ENCODE measurements around the gene AZGP1.
A peak's percentile ranks its signal among the peaks of the same experiment; 100 is the strongest.
"Not testable (repeated sequence)": the region's sequence is repeated elsewhere in the genome, so short reads cannot be mapped to it uniquely, and the experiment has no call there.

The AZGP1 gene

GRCh38 chr7:99947608-99948007 is 28.2 kb downstream of the AZGP1 start:
- DNase-seq = no peak

GRCh38 chr7:99944497-99945070 is 31.2 kb downstream of the AZGP1 start:
- DNase-seq = no peak

DNA sequence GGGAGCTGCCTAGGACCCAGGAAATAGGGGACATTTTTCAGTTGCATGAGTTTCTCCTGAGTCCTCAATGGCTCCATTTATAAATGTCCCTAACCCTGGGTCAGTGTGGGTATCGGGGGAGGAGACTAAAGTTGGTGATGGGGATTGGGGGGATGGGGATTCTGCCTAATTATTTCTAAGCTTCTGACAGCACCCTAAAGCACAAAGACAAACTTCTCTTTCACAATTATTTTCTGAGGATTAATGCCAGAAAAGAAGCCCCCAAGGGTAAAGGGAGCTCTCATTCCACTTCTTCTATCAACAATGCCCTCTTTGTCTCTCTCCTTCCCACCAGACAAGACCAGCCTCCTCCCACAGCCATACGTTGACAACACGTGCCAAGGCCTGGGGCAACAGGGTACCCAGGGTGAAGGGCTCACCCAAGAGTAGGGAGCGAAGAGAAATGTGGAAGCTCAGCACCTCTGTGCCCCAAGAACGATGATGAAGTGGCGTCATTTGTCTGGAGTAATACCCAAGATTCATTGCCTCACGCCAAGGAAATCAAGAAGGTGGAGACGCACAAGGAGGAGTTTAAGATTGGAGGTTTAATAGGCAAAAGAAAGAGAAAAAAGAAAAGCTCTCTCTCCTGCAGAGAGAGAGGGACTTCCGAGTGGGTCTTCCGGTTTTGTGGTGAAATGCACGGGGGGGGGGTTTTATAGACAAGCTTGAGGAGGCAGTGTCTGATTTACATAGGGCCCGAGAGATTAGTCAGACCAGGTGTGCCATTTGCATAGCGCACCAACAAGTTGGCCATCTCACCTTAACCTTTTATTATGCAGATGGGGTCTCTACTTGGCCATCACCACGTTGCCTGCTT is 32.0 kb downstream of the AZGP1 start:
- DNase-seq = no peak

- no peak for DNase-seq
Measured at GRCh38 chr7:99938296-99938695, 37.5 kb downstream of the AZGP1 start.

- DNase-seq = not testable (repeated sequence)
Measured at GRCh38 chr7:99935009-99935408, 40.8 kb downstream of the AZGP1 start.

GRCh38 chr7:99930376-99930775 is 45.5 kb downstream of the AZGP1 start:
- no peak for DNase-seq

GRCh38 chr7:99929730-99930053 is 46.1 kb downstream of the AZGP1 start:
- no peak for DNase-seq

DNA sequence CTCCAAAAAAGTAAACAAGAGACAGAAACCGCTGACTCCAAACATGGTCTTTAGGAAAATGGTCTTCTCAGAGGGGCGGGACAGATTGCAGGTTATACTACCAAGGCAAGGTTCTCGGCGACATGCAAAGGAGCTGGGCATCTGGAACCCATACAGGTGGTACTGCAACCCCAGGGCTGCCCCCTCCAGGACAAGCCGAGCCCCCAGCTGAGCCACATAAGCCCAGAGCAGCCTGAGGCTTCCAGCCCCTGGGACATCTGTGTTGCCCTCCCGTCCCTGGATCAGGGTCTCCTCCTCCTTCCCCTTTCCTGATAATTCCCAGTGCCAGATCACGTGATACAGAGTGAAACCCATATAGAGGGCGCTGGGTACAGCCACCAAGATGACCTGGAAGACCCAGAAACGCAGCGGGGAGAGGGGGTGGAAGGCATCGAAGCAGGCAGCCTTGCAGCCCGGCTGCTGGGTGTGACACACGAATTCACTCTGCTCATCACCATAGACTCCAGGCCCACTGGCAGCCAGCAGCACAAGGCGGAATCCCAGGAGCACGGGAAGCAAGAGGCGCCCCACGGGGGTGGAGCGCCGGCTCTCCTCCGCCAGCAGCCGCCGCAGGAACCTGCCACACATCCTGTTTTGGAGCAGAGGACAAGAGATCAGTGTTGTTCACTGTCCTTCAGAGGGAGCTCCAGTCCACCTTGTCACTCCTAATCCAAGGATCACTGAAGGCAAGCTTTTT is 46.7 kb downstream of the AZGP1 start, which contains the start of gene GJC3:
Gene GJC3, minus strand, starts transcription at position 627 of the 736 bp plus-strand sequence. Its CDS starts 0 bp downstream, at position 627.
- DNase-seq = peak; percentile 42

DNA sequence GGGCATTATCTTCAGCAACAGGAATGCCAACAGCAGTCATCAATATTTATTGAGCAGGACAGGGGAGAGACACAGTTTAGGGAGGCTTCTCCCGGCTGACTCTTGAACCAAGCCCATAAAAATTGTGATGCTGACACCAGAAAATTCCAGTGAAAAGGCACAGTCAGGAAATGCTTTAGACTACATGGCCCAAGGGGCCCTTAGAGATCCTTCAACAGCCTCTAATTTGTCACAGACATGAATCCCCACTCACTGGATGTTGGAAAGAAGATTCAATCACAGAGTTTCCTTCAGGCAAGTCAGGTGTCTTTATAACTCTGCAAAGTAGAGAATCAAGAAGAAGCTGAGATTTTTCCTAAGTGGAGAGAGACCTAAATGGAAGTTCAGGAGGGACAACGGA is 47.6 kb downstream of the AZGP1 start:
- no peak for DNase-seq

- DNase-seq = no peak
Measured at GRCh38 chr7:99927536-99927935, 48.3 kb downstream of the AZGP1 start.

- no peak for DNase-seq
Measured at GRCh38 chr7:99926321-99926720, 49.5 kb downstream of the AZGP1 start.

GRCh38 chr7:99923200-99923599 is 52.6 kb downstream of the AZGP1 start:
- DNase-seq = no peak

DNA sequence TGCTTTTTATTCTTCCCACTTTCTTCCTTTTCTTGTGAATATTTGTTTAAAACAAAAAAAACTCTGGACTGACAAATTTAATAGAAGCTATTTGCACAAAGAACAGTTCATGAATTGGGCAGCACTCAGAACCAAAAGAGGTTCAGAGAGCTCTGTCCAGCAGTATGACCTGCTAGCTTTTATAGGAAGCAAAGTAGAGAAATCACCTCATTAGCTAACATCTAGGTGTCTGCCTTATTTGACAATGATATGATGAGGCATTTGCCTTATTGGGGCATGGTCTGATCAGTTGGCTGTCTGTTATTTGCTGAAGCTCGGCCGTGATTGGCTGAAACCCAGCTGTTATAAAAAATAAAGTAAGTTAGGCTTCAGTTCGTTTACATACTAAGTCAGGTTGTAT is 55.7 kb downstream of the AZGP1 start:
- no peak for DNase-seq

GRCh38 chr7:99919814-99920112 is 56.1 kb downstream of the AZGP1 start:
- DNase-seq = no peak

GRCh38 chr7:99918959-99919813 is 56.6 kb downstream of the AZGP1 start, which contains the start of gene TRIM4:
Gene TRIM4 (minus strand): TSS chr7:99919530. CDS start chr7:99919401, 129 bp downstream.
- DNase-seq = peak; percentile 88

All from DMS79 treated with DMSO at 0.1 percent for 48 hours (cell line).